PC-9 (cell line): ENCODE measurements around the gene ANKRD40CL.

Experiments used
- CTCF ChIP-seq: fragments of 200-600 bp; sonication (generic); conservative IDR thresholded peaks from 2 replicates; pipeline ENCODE4 v1.6.1; 2017; ENCODE audit warnings: mixed run types, antibody characterized with exemption, mild to moderate bottlenecking, moderate library complexity
- EZH2 ChIP-seq: fragments of 200-600 bp; sonication (generic); IDR thresholded peaks from 2 replicates; pipeline ENCODE4 v1.8.0; 2017; ENCODE audit warnings: antibody characterized with exemption, low read depth

GRCh38 chr17:50731575-50732460 lies 35.5 kb downstream of the ANKRD40CL start:
- no peak for TF ChIP-seq CTCF
- TF ChIP-seq EZH2 = no peak
